Measurements from ENCODE around the gene NOL4L.

NOL4L gene

GRCh38 chr20:32508775-32509119, 76.4 kb downstream of the NOL4L start:
- Histone ChIP-seq H3K9me3 (ENCODE audit: insufficient read depth, low read depth, low read length) (no peaks in the 10 kb centered on the region), H3K9ac (ENCODE audit: low read depth, low read length) (no peak overlapping the region), H3K27me3 (ENCODE audit: insufficient read depth, low read length) (no peaks in the 10 kb centered on the region), H3K36me3 (ENCODE audit: insufficient read depth, low read length) (no peaks in the 10 kb centered on the region), H3K4me1 (ENCODE audit: insufficient read depth, low read length) (peaks cover 16% of the 10 kb centered on the region; the same call in 1 of the 2 replicates), H3K4me3 (ENCODE audit: low read length) (no peak overlapping the region), H3K27ac (ENCODE audit: low read depth, low read length) (no peak overlapping the region)
- 93% methylated on average over 3 of the region's 3 CpGs for WGBS

- H3K9ac ChIP-seq (ENCODE audit: low read depth, low read length) = no peak overlapping the region
- 94% methylated on average over 11 of the region's 11 CpGs for WGBS
- H3K27ac ChIP-seq (ENCODE audit: low read depth, low read length) = no peak overlapping the region
- H3K36me3 ChIP-seq (ENCODE audit: insufficient read depth, low read length) = no peaks in the 10 kb centered on the region
- no peaks in the 10 kb centered on the region for H3K27me3 ChIP-seq (ENCODE audit: insufficient read depth, low read length)
- H3K9me3 ChIP-seq (ENCODE audit: insufficient read depth, low read depth, low read length) = no peaks in the 10 kb centered on the region
- no peak overlapping the region for H3K4me3 ChIP-seq (ENCODE audit: low read length)
- H3K4me1 ChIP-seq (ENCODE audit: insufficient read depth, low read length) = peaks cover 16% of the 10 kb centered on the region; the same call in 1 of the 2 replicates
Measured at GRCh38 chr20:32507998-32508774, 76.9 kb downstream of the NOL4L start.

GRCh38 chr20:32506721-32507120, 78.4 kb downstream of the NOL4L start:
- H3K36me3 ChIP-seq (ENCODE audit: insufficient read depth, low read length) = no peaks in the 10 kb centered on the region
- H3K4me1 ChIP-seq (ENCODE audit: insufficient read depth, low read length) = peaks cover 16% of the 10 kb centered on the region; the same call in 1 of the 2 replicates
- H3K27ac ChIP-seq (ENCODE audit: low read depth, low read length) = no peak overlapping the region
- no peaks in the 10 kb centered on the region for H3K27me3 ChIP-seq (ENCODE audit: insufficient read depth, low read length)
- H3K9ac ChIP-seq (ENCODE audit: low read depth, low read length) = no peak overlapping the region
- 18% methylated on average over 3 of the region's 3 CpGs for WGBS
- H3K4me3 ChIP-seq (ENCODE audit: low read length) = no peak overlapping the region
- no peaks in the 10 kb centered on the region for H3K9me3 ChIP-seq (ENCODE audit: insufficient read depth, low read depth, low read length)

- H3K27me3 ChIP-seq (ENCODE audit: insufficient read depth, low read length) = no peaks in the 10 kb centered on the region
- H3K27ac ChIP-seq (ENCODE audit: low read depth, low read length) = no peak overlapping the region
- no peaks in the 10 kb centered on the region for H3K36me3 ChIP-seq (ENCODE audit: insufficient read depth, low read length)
- peaks cover 12% of the 10 kb centered on the region; the same call in 1 of the 2 replicates for H3K4me1 ChIP-seq (ENCODE audit: insufficient read depth, low read length)
- H3K4me3 ChIP-seq (ENCODE audit: low read length) = no peak overlapping the region
- WGBS = 92% methylated on average over 7 of the region's 8 CpGs
- no peak overlapping the region for H3K9ac ChIP-seq (ENCODE audit: low read depth, low read length)
- H3K9me3 ChIP-seq (ENCODE audit: insufficient read depth, low read depth, low read length) = no peaks in the 10 kb centered on the region
Measured at GRCh38 chr20:32505723-32506473, 79.2 kb downstream of the NOL4L start.

DNA sequence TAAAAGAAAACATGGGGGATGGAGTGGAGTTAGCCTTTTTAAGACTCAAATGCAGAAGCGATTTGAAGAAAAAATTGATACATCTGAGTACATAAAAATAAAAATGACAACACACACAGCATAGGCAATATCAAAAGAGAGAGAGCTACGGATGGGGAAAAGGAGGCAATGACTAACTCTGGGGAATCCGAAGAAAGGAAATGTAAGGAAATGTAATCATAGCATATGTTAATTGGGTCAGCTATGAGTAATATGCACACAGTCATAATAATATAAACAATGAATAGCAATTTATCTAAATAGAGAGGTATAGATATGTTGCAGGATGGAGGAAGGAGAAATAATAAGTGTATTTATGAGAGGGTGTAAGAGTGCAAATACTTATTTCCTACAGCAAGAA, 83.4 kb downstream of the NOL4L start:
- Histone ChIP-seq H3K9me3 (ENCODE audit: insufficient read depth, low read depth, low read length) (no peaks in the 10 kb centered on the region), H3K4me3 (ENCODE audit: low read length) (no peak overlapping the region), H3K9ac (ENCODE audit: low read depth, low read length) (no peak overlapping the region), H3K36me3 (ENCODE audit: insufficient read depth, low read length) (no peaks in the 10 kb centered on the region), H3K4me1 (ENCODE audit: insufficient read depth, low read length) (peaks cover 13% of the 10 kb centered on the region), H3K27me3 (ENCODE audit: insufficient read depth, low read length) (no peaks in the 10 kb centered on the region), H3K27ac (ENCODE audit: low read depth, low read length) (no peak overlapping the region)
- WGBS = 92% methylated on average over 2 of the region's 3 CpGs

- WGBS = 42% methylated on average over 13 of the region's 13 CpGs
Measured at GRCh38 chr20:32497589-32498224, 87.4 kb downstream of the NOL4L start.

DNA sequence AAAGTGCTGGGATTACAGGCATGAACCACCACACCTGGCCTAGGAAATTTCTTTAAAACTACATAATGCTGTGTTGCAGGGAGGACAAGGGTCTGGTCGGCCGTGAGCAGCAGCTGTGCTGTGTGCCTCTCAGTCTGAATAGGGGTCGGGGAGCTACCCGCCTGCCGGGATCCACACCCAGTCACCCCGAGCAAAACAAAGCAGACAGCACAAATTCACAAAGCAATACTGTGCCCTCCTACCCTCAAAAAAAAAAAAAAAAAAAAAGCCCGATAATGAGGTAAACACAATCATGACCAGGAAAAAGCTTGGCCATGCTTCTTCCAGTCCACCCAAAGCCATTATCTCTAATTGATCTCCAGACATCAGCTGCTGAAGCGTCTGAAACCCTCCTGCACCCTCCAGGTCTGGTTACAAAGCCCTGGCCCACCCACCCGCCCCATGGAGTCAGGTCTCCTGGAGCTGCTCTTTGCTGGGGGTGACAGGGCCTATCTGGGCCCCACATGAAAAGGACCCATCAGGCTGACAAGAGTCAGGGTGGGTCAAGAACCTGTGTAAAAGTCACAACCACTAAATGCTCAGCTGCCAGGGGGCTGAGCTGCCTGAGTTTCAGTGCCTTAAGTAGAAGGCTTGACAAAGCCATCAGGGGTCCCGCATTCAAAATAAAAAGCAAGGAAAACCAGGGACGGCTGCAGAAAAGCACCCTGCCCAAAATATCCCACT, 88.2 kb downstream of the NOL4L start:
- H3K36me3 ChIP-seq (ENCODE audit: insufficient read depth, low read length) = no peaks in the 10 kb centered on the region
- H3K4me3 ChIP-seq (ENCODE audit: low read length) = no peak overlapping the region
- no peaks in the 10 kb centered on the region for H3K27me3 ChIP-seq (ENCODE audit: insufficient read depth, low read length)
- no peak overlapping the region; the same call in 1 of the 2 replicates for H3K9ac ChIP-seq (ENCODE audit: low read depth, low read length)
- H3K4me1 ChIP-seq (ENCODE audit: insufficient read depth, low read length) = peaks cover 13% of the 10 kb centered on the region
- WGBS = 77% methylated on average over 11 of the region's 11 CpGs
- H3K27ac ChIP-seq (ENCODE audit: low read depth, low read length) = peak overlapping the region; percentile 9; the same call in 1 of the 2 replicates
- no peaks in the 10 kb centered on the region for H3K9me3 ChIP-seq (ENCODE audit: insufficient read depth, low read depth, low read length)

More at GRCh38 chr20:32497589-32498224, 87.4 kb downstream of the NOL4L start:
- Histone ChIP-seq H3K4me1 (ENCODE audit: insufficient read depth, low read length) (peaks cover 13% of the 10 kb centered on the region), H3K9ac (ENCODE audit: low read depth, low read length) (peak overlapping the region; percentile 2; the same call in 1 of the 2 replicates), H3K36me3 (ENCODE audit: insufficient read depth, low read length) (no peaks in the 10 kb centered on the region), H3K4me3 (ENCODE audit: low read length) (no peak overlapping the region), H3K27me3 (ENCODE audit: insufficient read depth, low read length) (no peaks in the 10 kb centered on the region), H3K9me3 (ENCODE audit: insufficient read depth, low read depth, low read length) (no peaks in the 10 kb centered on the region), H3K27ac (ENCODE audit: low read depth, low read length) (peak overlapping the region; percentile 9; the same call in 1 of the 2 replicates)

- H3K27me3 ChIP-seq (ENCODE audit: insufficient read depth, low read length) = no peaks in the 10 kb centered on the region
- no peak overlapping the region for H3K4me3 ChIP-seq (ENCODE audit: low read length)
- no peaks in the 10 kb centered on the region for H3K9me3 ChIP-seq (ENCODE audit: insufficient read depth, low read depth, low read length)
- H3K36me3 ChIP-seq (ENCODE audit: insufficient read depth, low read length) = no peaks in the 10 kb centered on the region
- H3K9ac ChIP-seq (ENCODE audit: low read depth, low read length) = no peak overlapping the region
- H3K27ac ChIP-seq (ENCODE audit: low read depth, low read length) = no peak overlapping the region
- peaks cover 13% of the 10 kb centered on the region for H3K4me1 ChIP-seq (ENCODE audit: insufficient read depth, low read length)
- WGBS = 91% methylated on average over 5 of the region's 5 CpGs
Measured at GRCh38 chr20:32495949-32496348, 89.2 kb downstream of the NOL4L start.

DNA sequence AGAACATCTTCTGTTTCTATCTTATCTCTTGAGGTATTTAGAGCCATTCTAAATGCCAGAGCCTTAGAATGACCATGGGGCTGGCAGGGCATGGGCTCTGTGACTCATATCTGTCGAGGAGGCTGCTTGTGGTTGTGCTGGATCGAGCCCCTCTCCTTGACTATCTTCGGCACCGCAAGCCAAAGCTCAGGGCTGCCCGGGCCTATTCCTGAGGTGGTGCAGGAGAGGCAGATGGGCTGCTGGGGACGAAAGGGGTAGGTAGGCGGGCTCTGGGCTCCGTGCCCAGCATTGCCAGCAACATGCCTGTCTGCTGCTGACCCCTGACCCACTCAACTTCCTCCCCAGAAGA, 89.9 kb downstream of the NOL4L start:
- no peaks in the 10 kb centered on the region for H3K9me3 ChIP-seq (ENCODE audit: insufficient read depth, low read depth, low read length)
- no peak overlapping the region for H3K4me3 ChIP-seq (ENCODE audit: low read length)
- H3K4me1 ChIP-seq (ENCODE audit: insufficient read depth, low read length) = peaks cover 13% of the 10 kb centered on the region
- H3K9ac ChIP-seq (ENCODE audit: low read depth, low read length) = no peak overlapping the region
- no peaks in the 10 kb centered on the region for H3K27me3 ChIP-seq (ENCODE audit: insufficient read depth, low read length)
- 87% methylated on average over 8 of the region's 8 CpGs for WGBS
- no peak overlapping the region for H3K27ac ChIP-seq (ENCODE audit: low read depth, low read length)
- H3K36me3 ChIP-seq (ENCODE audit: insufficient read depth, low read length) = no peaks in the 10 kb centered on the region

DNA sequence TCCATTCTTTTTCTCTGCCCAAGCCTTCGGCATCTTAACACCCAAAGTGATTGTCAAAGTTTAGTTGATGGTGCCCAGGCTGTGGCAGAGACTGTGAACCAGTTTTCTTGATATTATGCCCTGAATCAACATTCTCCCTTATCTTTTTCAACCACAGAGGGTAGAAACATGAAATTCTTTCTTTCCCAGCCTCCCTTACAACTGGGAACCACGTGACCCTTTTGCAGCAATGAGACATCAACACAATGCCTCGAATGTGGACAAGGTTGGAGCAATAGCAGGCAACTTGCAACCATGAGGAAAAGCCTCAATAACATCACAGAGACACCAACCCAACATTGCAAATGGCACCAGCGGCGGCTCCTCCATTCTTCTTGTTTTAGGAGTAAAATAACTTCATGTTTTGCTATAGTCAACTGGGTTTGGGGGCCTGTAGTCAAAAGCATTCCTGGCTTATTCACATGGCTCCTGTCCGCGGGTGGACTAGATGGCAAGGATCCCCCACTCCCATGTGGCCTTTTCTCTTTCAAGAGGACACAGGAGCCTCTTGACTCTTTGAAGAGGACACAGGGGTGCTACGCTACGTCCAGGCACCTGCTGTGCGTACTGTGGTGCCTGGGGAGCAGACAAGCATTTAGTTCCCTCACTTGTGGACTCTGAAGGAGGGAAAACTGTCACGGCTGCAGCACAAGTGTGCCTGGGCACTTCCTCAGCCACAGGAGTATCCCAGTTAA, 90.5 kb downstream of the NOL4L start:
- H3K4me3 ChIP-seq (ENCODE audit: low read length) = no peak overlapping the region
- no peak overlapping the region for H3K27ac ChIP-seq (ENCODE audit: low read depth, low read length)
- H3K27me3 ChIP-seq (ENCODE audit: insufficient read depth, low read length) = no peaks in the 10 kb centered on the region
- H3K4me1 ChIP-seq (ENCODE audit: insufficient read depth, low read length) = peaks cover 13% of the 10 kb centered on the region
- H3K36me3 ChIP-seq (ENCODE audit: insufficient read depth, low read length) = no peaks in the 10 kb centered on the region
- H3K9ac ChIP-seq (ENCODE audit: low read depth, low read length) = no peak overlapping the region
- 87% methylated on average over 11 of the region's 11 CpGs for WGBS
- H3K9me3 ChIP-seq (ENCODE audit: insufficient read depth, low read depth, low read length) = no peaks in the 10 kb centered on the region

Data from HUES64 (cell line).